Smooth muscle cell (in vitro differentiated cells): ENCODE data around the gene ZFR2. TPM values are rescaled to one million over a fixed set of nuclear protein-coding genes. Genes with fewer than 3 reads are reported as not detected.

Experiments
- DNase-seq: peaks from one replicate; lab custom pipeline; 2025; ENCODE audit not compliant: unreplicated experiment; lab: John Stamatoyannopoulos, UW
- H2AFZ ChIP-seq: fragments of 200-600 bp; sonication (generic); 2 replicates; pipeline ENCODE4 v1.6.0; 2016; ENCODE audit warnings: antibody characterized with exemption, low read depth, mild to moderate bottlenecking
- H3F3A ChIP-seq: fragments of 200-600 bp; sonication (generic); 2 replicates; pipeline ENCODE4 v1.6.0; 2017; ENCODE audit warnings: antibody characterized with exemption, low read depth
- H3K27ac ChIP-seq: fragments of 200-600 bp; sonication (generic); 2 replicates; pipeline ENCODE4 v1.5.1; 2016; ENCODE audit warnings: low read depth, mild to moderate bottlenecking
- H3K27me3 ChIP-seq: fragments of 200-600 bp; sonication (generic); 2 replicates; pipeline ENCODE4 v1.6.1; 2016; ENCODE audit warnings: low read depth, mild to moderate bottlenecking
- H3K36me3 ChIP-seq: fragments of 200-600 bp; sonication (generic); 2 replicates; pipeline ENCODE4 v1.5.1; 2016; ENCODE audit warnings: low read depth
- H3K4me1 ChIP-seq: fragments of 200-600 bp; sonication (generic); 2 replicates; pipeline ENCODE4 v1.5.1; 2016; ENCODE audit warnings: low read depth
- H3K4me2 ChIP-seq: fragments of 200-600 bp; sonication (generic); 2 replicates; pipeline ENCODE4 v1.6.0; 2016; ENCODE audit warnings: mild to moderate bottlenecking
- H3K4me3 ChIP-seq: fragments of 200-600 bp; sonication (generic); 2 replicates; pipeline ENCODE4 v1.5.1; 2016; ENCODE audit warnings: mild to moderate bottlenecking
- H3K79me2 ChIP-seq: fragments of 200-600 bp; sonication (generic); 2 replicates; pipeline ENCODE4 v1.6.0; 2016; ENCODE audit warnings: low read depth, mild to moderate bottlenecking
- H3K9ac ChIP-seq: fragments of 200-600 bp; sonication (generic); 2 replicates; pipeline ENCODE4 v1.6.0; 2016; ENCODE audit warnings: low read depth
- H3K9me3 ChIP-seq: fragments of 200-600 bp; sonication (generic); replicated peaks from 2 replicates; pipeline ENCODE4 v1.5.1; 2016; ENCODE audit warnings: low read depth
- H4K20me1 ChIP-seq: fragments of 200-600 bp; sonication (generic); 2 replicates; pipeline ENCODE4 v1.6.0; 2016; ENCODE audit warnings: low read depth
- CTCF ChIP-seq: fragments of 200-600 bp; sonication (generic); IDR thresholded peaks from 2 replicates; pipeline ENCODE4 v1.5.1; 2017; ENCODE audit warnings: borderline replicate concordance, mild to moderate bottlenecking, antibody characterized with exemption; ENCODE audit not compliant: insufficient read depth, poor library complexity, severe bottlenecking
- WGBS: methylation state at CpG from one replicate; pipeline ENCODE4 v1.1.7; 2016; ENCODE audit warnings: low lambda C conversion rate; 5-methylcytosine and 5-hydroxymethylcytosine counted together
- polyA plus RNA-seq: library from polyadenylated mRNA; unstranded; fragments of >200 nt; fragmentation: Nextera tagmentation; extraction: Ambion mirVana; gene quantifications from 2 replicates; pipeline ENCODE4 v1.2.1, GENCODE V29; 2016
- total RNA-seq: library from RNA; depleted of rRNA; stranded (reverse); fragments of >200 nt; gene quantifications from 2 replicates; pipeline ENCODE4 v1.2.3, GENCODE V29; 2014

Gene ZFR2
- total and polyA plus RNA-seq, 2 experiments from 2014 or later = 0.54 to 1.8 TPM

GRCh38 chr19:3807131-3807480 lies 61.7 kb downstream of the ZFR2 start:
- Histone ChIP-seq H3K9ac (no peak overlapping the region), H3F3A (no peaks in the 10 kb centered on the region), H3K4me3 (no peak overlapping the region), H3K27ac (no peak overlapping the region), H3K4me1 (no peaks in the 10 kb centered on the region), H3K79me2 (no peaks in the 10 kb centered on the region), H2AFZ (no peak overlapping the region), H4K20me1 (no peaks in the 10 kb centered on the region), H3K4me2 (no peak overlapping the region), H3K9me3 (no peaks in the 10 kb centered on the region), H3K36me3 (no peaks in the 10 kb centered on the region), H3K27me3 (peaks cover 6% of the 10 kb centered on the region)
- no peak for DNase-seq
- 92% methylated on average over 14 of the region's 19 CpGs for WGBS
- TF ChIP-seq CTCF = no peak

DNA sequence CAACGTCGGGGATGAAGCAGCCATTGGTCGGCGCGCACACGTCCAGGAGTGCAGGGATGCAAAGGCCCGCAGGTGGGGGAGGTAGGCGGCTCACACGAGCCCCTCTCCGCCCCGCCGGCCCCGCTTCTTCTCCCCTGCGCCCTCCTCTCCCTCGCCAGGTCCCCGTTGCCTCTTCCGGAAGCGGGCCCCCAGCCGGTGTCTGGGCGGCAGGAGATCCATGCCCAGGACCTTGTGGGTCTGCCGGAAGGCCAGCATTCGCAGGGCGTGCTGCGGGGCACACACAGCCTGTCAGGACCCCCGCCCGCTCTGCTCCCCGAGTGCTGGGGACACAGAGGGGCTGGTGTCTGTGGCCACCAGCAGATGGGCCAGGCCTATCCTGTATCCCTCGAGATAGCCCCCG lies 63.0 kb downstream of the ZFR2 start:
- no peak overlapping the region for H3K27ac ChIP-seq
- H3F3A ChIP-seq = no peaks in the 10 kb centered on the region
- DNase-seq = no peak
- 94% methylated on average over 20 of the region's 29 CpGs for WGBS
- no peaks in the 10 kb centered on the region for H4K20me1 ChIP-seq
- no peaks in the 10 kb centered on the region for H3K79me2 ChIP-seq
- H3K27me3 ChIP-seq = peaks cover 18% of the 10 kb centered on the region
- H3K4me2 ChIP-seq = no peak overlapping the region
- H3K9ac ChIP-seq = no peak overlapping the region
- H3K4me1 ChIP-seq = no peaks in the 10 kb centered on the region
- TF ChIP-seq CTCF = no peak
- no peak overlapping the region for H3K4me3 ChIP-seq
- H3K36me3 ChIP-seq = no peaks in the 10 kb centered on the region
- H3K9me3 ChIP-seq = no peaks in the 10 kb centered on the region
- H2AFZ ChIP-seq = no peak overlapping the region

DNA sequence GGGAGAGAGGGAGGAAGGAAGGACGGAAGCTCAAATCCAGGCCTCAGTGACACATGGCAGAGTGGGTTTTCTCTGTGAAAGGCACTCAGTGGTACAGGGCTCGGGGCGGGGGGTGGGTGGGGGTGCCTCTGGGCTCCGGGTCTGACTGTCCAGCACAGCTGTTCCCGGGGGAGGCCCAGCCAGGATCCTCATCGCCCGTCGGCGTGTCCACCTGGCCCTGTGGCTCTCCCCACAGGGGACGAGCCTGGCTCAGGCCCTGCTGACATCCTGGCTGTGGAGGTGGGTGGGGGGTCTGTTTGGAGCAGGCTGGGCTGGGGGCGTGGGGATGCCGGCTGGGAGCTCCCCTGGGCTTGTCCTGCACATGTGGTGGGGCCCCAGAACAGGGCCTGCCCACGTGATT lies 64.4 kb downstream of the ZFR2 start:
- whole genome bisulfite sequencing = 91% methylated on average over 5 of the region's 13 CpGs
- Histone ChIP-seq H3K4me3 (no peak overlapping the region), H2AFZ (no peak overlapping the region), H4K20me1 (no peaks in the 10 kb centered on the region), H3F3A (no peaks in the 10 kb centered on the region), H3K9me3 (no peaks in the 10 kb centered on the region), H3K27me3 (peaks cover 32% of the 10 kb centered on the region), H3K79me2 (no peaks in the 10 kb centered on the region), H3K4me1 (no peaks in the 10 kb centered on the region), H3K4me2 (no peak overlapping the region), H3K27ac (no peak overlapping the region), H3K36me3 (no peaks in the 10 kb centered on the region), H3K9ac (no peak overlapping the region)
- no peak for TF ChIP-seq CTCF
- DNase-seq = no peak

- Histone ChIP-seq H2AFZ (no peak overlapping the region), H3K4me3 (no peak overlapping the region), H4K20me1 (no peaks in the 10 kb centered on the region), H3K9ac (no peak overlapping the region), H3K27me3 (peaks cover 36% of the 10 kb centered on the region), H3K4me1 (no peaks in the 10 kb centered on the region), H3K27ac (no peak overlapping the region), H3F3A (no peaks in the 10 kb centered on the region), H3K4me2 (no peak overlapping the region), H3K9me3 (no peaks in the 10 kb centered on the region), H3K36me3 (no peaks in the 10 kb centered on the region), H3K79me2 (no peaks in the 10 kb centered on the region)
- no peak for TF ChIP-seq CTCF
- WGBS = 96% methylated on average over 10 of the region's 10 CpGs
- no peak for DNase-seq
These were observed 64.9 kb downstream of the ZFR2 start for GRCh38 chr19:3803986-3804385.
